GM03348 (cell line): ENCODE results near the gene SMIM43.

Experiments
- DNase-seq: peaks from one replicate; pipeline ENCODE4 v3.0.0; 2012; ENCODE audit warnings: low spot score

The SMIM43 gene

DNA sequence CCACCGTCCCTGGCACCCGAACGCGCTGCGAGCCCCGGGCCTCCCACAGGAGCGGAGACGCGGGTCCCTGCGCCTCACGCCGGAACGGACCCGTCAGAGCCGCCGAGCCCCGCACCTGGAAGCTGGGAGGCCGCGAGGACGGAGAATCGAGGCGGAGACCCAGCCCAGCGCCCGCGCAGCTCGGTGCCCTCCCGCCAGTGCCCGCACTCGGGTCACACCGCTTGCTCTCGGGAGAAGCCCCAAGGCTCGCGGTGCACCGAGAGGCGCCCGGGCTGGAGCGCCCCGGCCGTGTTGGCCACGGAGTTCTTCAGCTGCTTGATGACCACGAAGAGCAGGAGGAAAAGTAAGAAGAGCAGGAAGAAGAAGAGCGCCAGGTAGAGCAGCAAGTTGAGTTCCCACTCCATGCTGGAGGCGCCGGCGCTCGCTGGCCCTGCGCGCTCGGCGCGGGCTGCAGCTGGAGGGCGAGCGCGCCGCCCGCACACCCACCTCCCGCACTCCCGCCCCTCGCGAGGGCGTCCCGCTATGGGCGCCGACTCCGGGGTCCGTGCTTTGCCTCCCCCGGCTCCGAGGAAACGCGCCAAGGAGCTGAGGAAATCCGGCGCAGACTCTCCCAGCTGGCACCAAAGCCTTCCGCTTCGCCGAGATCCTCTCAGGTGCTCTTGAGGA is at the start of gene SMIM43:
Gene SMIM43 (minus strand): TSS at position 463 of the 666 bp plus-strand sequence. CDS start 59 bp downstream, at position 404.
- DNase-seq = peak; percentile 63

DNA sequence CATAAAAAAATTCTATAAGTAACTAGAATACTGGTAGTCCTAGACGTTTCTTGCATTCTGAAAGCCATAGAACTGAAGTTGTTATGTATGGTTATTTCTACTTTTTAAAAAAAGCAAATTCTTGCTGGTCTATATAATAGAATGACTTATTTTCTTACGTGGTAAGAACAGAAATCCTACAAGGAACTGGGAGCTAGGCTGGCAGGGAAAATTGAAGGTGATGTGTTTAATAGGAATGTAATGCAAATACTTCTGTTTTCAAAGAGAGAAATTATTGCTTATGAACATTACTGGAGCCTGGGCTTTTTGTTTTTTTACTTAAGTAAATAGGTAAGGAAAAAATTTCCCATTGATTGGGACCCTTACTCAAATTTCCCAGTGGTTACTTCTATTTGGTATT is 49.8 kb upstream of the SMIM43 start:
- DNase-seq = no peak

DNA sequence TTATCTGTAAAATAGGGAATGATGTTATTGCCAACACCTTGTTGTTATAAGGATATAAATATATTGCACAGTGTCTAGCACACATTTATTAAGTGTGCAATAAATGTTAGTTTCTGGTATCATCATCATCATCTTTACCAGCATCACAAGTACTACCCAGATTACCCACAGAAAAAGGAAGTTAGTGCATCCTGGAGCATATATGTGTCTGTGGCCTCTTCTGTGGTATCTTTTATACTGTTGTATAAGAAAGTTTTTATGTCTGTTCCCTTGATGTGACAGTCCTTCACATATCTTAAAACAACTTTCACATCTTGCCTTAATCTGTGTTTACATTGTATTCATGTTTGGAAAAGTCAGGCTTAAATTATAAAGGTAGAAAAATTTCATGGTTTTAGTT is 46.2 kb upstream of the SMIM43 start:
- no peak for DNase-seq

DNA sequence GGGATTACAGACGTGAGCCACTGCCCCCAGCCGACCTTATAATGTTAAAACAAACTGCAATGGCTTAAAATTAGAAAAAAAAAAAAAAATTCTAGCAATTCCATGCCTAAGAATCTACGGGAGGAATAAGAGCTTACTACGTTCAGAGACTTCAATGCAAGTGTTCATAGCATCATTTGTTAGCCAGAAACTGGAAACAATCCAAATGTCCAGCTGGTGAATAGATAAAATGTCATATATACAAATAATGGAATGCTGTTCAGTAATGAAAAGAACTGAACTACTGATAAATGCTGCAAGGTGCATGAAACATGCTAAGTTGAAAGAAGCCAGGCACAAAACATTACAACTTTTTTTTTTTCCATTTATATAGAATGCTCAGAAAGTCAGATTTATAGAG is 41.4 kb upstream of the SMIM43 start:
- no peak for DNase-seq

DNA sequence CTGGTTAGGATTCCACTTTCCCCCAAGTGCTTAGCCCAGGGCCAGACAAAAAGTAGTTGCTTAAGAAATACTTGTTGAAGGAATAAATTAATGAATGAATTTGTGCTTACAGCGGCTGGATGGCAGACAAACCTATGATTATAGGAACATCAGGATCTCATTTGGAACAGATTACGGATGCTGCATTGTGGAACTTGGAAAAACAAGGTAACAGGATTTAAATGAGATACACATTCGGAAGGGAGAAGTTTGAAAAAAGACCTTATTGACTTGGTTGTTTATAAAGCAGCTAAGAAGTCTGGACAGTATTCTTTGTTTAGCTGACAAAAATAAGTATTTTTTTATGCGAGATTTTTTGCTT is 36.7 kb upstream of the SMIM43 start:
- no peak for DNase-seq

DNA sequence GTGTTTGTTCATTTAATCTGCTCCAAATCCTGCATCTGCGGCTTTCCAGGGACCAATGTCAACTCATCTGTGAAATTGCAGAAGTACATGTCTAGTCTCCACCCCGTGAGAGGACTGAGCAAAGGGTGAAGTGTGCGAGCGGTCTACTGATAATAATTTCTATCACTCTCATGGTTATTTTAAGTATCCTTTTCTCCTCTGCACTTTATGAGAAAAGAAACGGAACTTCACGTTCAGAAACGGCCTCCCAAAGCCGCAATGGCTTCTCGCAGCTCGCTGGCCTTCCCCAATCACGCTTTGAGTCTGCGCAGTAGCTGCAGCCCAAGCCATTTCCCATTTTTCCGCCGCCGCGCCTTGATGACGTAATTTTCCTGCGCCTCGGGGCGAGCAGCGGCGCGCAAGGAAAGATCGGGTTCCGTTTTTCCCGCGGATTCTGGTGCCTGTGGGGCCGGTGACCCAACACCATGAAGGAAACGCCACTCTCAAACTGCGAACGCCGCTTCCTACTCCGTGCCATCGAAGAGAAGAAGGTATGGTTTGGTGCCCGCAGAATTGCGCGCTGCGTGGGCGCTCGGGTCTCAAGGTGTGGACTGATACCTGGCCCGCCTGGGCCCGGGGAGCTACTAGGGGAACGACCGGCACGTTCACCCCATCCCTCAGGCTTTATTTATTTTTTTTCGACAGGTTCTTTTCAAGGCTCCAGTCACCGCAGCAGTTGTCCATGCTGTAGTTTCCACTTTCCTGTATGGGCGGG is 36.2 kb upstream of the SMIM43 start, which contains the start of gene EXOSC9:
Gene EXOSC9 (plus strand): TSS at position 363 of the 754 bp plus-strand sequence. CDS start 102 bp downstream, at position 465.
- peak; percentile 92 for DNase-seq

DNA sequence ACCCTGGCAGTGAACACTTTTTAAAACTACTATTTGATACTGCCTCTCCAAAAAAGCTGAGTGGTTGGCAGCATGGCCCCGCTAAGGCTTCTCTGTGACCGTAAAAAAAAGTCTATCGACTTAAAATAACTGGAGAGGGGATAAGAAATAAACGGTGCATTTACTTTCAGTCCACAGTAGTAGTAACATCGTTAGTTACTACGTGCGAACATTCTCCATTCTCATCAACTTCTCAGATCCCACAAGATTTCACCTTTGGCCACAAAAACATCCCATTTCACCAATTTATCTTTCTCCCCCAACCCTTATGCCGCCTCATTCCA is 35.6 kb upstream of the SMIM43 start:
- DNase-seq = no peak

DNA sequence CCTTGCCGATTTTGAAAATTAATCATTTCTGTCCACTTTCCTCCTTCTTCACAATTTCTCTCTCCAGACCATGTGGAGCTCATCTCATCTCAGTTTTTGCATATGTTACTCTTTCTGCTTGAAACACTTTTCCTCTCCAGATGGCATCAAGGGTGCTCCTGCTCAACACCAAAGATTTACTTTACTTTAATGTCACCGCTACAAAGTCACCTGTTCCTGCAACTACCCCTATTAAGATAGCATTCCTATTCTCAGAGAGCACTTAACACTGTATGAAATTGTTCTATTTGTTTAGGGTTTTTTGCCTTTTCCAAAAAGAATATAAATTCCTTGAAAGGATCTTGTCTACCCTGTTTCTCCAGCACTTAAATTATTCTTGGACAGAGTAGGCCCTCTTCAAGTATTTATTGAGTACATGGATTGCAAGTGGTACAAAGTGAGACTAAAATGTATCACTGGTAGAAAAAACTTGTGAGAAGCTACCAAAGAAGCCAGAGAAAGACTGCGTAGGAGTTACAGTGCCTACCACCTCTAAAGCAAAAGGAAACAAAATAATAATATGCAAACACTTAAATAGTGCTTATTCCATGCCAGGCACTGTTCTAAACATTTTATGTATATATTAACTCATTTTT is 35.0 kb upstream of the SMIM43 start:
- no peak for DNase-seq

DNA sequence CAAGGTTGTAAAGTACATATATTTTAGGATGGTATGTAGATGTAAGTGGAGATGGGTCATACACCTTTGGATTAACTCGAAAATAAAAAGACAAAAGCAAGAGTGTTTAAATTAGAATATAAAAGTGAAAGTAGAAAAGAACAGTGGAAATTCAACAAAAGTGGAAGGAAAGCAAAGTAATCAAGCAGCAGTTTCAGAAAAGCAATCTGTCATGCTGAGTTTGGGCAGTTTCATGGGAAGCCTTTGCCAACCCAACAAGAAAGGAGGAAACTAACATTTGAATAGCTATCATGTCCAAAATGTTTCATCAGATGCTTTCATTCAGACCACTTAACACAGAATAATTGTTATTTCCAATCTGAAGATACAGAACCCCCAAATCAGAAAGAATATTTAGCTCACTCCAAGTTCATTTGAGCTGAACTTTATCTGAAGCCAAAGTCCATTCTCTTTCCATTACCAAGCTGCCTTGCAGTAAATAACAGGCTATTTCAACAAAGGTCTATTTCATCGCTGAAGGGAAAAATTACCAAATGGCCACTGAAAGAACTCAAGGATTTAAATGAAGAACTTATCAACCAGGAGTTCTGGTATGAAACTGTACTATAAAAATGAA is 34.4 kb upstream of the SMIM43 start:
- no peak for DNase-seq

DNA sequence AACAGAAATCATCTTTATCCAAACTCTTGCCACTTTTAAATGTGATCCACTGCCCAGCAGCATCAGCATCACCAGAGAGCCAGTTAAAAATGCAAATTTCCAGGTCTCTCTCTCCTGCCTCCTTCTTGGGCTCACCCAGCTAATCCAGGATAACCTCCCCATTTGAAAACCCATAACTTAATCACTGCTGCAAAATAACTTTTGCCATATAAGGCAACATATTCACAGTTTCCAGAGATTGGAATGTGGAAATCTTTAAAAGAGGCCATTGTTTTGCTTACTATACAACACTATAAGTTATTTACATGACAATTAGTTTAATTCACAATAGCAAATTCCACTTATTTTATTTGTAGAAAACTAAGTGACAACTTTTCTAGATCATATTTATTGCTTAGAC is 31.3 kb upstream of the SMIM43 start:
- DNase-seq = no peak

DNA sequence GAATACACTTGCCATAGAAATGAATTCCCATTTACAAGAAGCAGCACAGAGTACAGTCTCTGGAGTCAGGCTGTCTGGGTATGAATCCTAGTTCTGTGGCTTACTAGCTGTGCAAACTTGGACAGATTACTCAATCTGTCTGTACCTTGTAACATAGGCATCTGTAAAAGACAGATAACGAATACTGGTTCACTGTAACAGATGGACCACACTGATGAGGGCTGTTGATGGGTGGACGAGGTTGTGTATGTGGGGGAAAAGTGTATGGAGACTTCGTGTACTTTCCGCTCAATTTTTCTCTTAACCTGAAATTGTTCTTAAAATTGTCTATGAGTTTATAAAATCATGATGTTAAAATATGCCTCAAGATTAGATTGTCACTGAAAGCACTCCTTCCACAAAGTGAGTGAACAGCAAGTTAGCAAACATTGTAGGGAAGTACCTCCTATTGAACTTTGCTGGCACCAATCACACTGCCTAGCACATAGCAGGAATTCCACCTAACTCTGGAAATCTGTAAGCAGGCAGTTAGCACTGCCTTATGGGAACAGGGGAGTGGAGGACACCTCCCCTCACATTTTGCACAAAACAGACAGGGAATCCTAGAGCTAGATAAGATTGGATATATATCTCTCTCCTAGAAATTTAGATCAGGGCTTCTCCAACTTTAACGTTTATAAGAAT is 29.7 kb upstream of the SMIM43 start:
- peak; percentile 30 for DNase-seq

DNA sequence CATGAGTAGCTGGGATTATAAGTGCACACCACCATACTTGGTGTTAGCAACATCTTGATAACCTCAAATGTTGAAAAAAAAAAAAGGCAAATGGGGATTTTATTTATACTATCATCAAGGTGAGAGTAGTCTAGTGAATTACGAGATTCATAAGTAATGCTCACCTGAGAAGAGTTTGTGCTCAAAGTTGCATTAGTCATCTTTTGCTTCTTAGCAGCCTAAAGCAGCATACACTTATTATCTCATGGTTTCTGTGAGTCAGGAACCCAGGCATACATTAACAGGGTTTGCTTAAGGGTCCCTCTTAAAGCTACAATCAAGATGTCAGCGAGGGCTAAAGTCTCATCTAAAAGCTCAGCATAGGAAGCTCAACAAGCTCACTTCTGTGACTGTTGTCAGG is 28.0 kb upstream of the SMIM43 start:
- no peak for DNase-seq

DNA sequence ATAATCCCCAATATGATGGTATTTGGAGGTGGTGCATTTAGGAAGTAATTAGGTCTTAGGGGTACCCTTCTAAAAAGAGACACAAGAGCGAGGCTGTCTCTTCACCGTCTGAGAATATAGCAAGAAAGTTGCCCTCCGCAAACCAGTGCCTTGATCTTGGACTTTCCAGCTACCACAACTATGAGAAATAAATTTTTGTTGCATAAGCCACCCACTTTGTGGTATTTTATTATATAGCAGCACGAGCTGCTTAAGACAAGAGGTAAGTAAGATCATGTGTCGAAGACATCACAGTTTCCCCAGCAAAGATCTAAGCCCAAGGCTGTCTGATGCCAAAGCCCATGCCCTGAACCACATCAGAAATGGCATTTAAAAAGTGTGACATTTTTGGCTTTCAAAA is 26.5 kb upstream of the SMIM43 start:
- DNase-seq = peak; percentile 64

DNA sequence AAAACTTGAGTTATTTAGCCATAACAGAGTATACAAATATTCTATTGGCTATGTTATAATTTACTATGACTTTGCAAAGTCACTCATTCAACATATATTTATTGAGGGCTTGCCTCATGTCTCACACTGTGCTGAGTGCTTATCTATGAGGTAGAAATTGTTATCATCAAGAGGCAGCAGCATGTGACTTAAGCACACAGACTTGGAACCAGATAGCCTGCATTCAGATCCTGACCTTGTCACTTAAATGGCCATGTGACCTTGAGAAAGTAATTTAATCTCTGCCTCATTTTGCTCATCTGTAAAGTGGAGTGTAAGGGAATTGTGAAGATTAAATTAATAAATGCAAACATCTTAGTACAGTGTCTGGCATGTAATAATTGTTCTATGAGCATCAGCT is 26.0 kb upstream of the SMIM43 start:
- DNase-seq = no peak

DNA sequence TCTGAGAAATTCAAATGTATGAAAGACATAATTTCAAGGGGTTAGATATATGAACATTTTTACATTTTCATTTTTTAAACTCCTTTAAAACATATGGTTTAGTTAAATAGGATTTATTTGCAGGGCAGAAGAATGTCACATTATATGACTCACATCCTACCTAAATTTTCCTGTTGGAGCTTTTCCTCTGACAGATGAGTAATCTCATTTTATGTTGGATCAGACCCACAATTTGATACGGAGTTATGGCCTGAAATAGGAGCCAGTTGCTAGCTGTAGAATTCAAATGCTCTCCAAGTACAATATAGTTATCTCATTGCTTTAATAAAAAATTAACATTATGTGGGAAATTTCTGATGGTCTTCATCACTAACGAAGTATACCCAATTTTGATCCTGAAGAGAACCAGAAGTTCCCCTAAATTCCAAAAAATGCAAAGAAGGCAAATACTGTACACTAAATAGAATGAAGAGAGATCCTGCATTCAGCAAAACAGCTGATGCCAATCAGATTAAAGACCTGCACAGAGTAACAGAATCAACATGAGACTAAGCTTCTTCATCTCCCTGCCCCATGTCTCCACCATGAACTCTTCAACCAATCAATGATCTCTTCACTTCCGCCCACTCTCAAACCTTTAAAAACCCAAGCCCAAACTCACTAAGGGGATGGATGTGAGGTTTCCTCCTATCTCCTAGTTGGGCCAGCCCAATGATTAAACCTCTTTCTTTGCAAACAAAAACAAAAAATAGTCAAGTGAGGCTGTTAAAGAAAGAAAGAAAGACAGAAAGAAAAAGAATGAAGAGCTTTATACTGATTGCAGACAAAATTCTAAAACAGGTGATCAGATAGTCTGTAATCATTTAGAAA is 25.2 kb upstream of the SMIM43 start:
- peak; percentile 26 for DNase-seq

DNA sequence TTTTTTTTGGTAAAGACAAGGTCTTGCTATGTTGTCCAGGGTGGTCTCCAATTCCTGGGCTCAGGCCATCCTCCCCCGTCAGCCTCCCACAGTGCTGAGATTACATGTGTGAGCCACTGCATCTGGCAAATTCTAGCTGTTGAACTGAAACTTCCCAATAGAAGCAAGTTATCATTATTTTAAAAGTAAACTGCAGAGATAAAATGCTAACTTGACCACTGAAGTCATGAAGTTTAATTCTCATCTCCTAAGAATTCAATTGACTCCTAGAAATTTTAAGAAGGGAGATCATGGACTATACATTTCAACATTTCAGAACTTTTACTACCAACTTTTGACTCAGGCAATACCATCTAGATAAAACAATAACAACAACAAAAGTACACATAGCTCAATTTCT is 24.5 kb upstream of the SMIM43 start:
- DNase-seq = no peak

DNA sequence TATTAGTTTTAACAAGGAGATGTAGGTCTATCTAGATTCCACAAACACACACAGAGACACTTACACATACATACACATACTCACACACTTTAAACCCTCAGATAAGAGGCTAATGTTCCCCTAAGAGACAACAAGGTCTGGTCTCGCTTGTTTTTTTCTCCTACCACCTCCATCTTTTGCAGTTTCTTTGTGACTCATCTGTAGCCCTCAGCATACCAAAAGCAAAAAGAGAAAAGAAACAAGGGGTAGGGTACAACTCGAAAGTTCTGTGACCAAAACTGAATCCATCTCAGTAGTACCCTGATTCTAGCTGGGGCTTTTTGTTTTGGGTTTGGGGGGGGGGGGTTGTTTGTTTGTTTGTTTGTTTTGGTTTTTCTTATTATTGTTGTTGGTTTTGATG is 23.9 kb upstream of the SMIM43 start:
- DNase-seq = no peak

DNA sequence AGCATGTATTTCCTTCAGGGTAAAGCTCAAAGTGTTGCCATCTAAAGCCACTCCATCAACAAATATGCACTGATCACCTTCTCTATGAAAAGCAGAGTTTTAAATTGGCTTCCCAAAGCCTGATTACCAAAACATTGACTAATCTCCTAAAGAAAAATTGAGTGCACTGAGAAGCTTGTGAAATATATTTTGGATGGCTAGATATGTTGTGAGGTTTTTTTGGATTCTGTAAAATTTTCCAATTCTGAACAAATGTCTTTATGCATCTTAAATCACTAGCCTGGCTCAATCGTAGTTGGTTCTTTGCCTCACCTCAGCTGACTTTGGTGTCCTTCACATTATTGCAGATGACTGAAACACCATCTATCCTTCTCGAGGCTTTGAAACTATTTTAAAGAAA is 21.3 kb upstream of the SMIM43 start:
- DNase-seq = no peak

DNA sequence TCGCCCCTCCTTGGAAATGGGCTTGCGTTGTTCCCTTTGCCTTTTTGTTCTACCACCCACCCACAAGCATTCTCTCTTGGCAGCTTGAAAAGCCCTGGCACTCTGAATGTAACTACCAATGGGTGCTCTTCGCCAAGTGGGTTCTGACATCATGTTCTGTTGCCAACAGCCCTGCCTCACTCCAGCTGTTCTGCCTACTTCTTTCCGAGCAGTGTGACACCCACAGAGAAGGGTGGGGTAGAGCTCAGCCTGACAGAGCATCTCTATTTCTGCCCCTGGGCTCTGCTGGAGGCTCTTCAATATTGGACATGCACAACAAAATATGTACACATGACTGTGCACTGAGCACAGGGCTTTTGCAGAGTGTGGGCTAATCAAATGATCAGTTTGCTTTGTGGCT is 20.5 kb upstream of the SMIM43 start:
- DNase-seq = peak; percentile 48

DNA sequence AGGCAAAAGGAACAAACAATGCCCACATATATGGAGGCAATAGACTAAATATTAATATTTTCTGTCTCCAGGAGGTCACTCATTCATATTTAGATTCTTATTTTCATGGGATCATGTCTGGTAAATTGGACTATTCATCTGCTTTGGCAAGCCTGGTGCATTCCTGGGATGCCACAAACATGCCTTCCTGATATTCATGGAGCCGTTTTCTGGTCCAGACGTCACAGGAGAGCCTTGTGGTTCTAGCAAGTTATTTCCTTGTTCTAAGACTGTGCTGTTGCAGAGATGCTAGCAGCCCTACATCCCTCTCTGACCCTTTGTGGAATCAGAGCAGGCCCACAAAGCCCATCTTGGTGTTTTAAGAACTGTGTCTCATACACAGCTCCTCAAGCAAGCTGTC is 20.0 kb upstream of the SMIM43 start:
- peak; percentile 78 for DNase-seq

DNA sequence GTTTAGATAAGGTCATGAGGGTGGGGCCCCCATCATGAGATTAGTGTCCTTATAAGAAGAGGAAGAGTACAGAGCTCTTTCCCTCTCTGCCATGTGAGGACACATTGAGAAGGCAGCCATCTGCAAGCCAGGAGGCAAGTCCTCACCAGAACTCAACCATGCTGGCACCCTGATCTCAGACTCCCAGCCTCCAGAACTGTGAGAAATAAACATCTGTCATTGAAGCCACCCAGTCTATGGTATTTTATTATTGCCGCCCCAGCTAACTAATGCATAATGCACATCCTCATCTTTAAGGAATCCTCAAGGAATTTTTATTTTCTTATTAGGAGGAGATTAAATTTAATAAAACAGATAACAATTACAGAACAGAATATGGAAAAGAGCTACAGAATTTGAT is 19.4 kb upstream of the SMIM43 start:
- DNase-seq = no peak
